COLO668 (cell line): ENCODE results near the gene NDUFAF8.

Source experiments
- DNase-seq: peaks from one replicate; lab custom pipeline; 2025; ENCODE audit not compliant: unreplicated experiment; lab: John Stamatoyannopoulos, UW

Gene NDUFAF8

GRCh38 chr17:81237591-81238489 lies 1.3 kb upstream of the NDUFAF8 start:
- DNase-seq: peak; percentile 74

GRCh38 chr17:81238490-81238814 lies 666 bp upstream of the NDUFAF8 start:
- no peak for DNase-seq

GRCh38 chr17:81239714-81240555 lies 817 bp downstream of the NDUFAF8 start:
- DNase-seq: peak; percentile 36

- DNase-seq: no peak
Observed at GRCh38 chr17:81240761-81241160, 1.6 kb downstream of the NDUFAF8 start.

GRCh38 chr17:81241203-81241602 lies 2.1 kb downstream of the NDUFAF8 start:
- no peak for DNase-seq

- DNase-seq: peak; percentile 40
Observed at GRCh38 chr17:81241648-81242420, 2.7 kb downstream of the NDUFAF8 start.

GRCh38 chr17:81242421-81243332 lies 3.6 kb downstream of the NDUFAF8 start:
- DNase-seq: no peak

GRCh38 chr17:81243333-81243664 lies 4.2 kb downstream of the NDUFAF8 start:
- DNase-seq: no peak

- peak; percentile 1 for DNase-seq
Observed at GRCh38 chr17:81244358-81245023, 5.4 kb downstream of the NDUFAF8 start.

- DNase-seq: no peak
Observed at GRCh38 chr17:81245024-81245664, 6.0 kb downstream of the NDUFAF8 start.

GRCh38 chr17:81245665-81246342 lies 6.7 kb downstream of the NDUFAF8 start:
- DNase-seq: no peak

GRCh38 chr17:81246343-81246670 lies 7.2 kb downstream of the NDUFAF8 start:
- no peak for DNase-seq

GRCh38 chr17:81246679-81247338 lies 7.7 kb downstream of the NDUFAF8 start:
- DNase-seq: no peak

GRCh38 chr17:81247339-81247990 lies 8.3 kb downstream of the NDUFAF8 start:
- DNase-seq: no peak

- DNase-seq: no peak
Observed at GRCh38 chr17:81248649-81249048, 9.5 kb downstream of the NDUFAF8 start.

- DNase-seq: peak; percentile 8
Observed at GRCh38 chr17:81249223-81250040, 10.3 kb downstream of the NDUFAF8 start.
